Thymus (tissue), 11 donors: ENCODE measurements around the gene FEV. TPM values are rescaled to one million over a fixed set of nuclear protein-coding genes. Genes with fewer than 3 reads are reported as not detected.

Experiments used
- DNase-seq, 9 donors: peaks; one replicate each; pipeline ENCODE4 v3.0.0-alpha.2; 2013; ENCODE audit warnings: low spot score in 9 of 9, low read depth in 6 of 9, missing footprints in 1 of 9
- H3K27ac ChIP-seq, 2 donors: one replicate each; pipeline ENCODE4 v1.5.1; 2013; ENCODE audit warnings: control low read depth in 1 of 2, low read depth in 1 of 2, low read length in 1 of 2, mild to moderate bottlenecking in 1 of 2, moderate library complexity in 1 of 2
- H3K27me3 ChIP-seq, 2 donors: one replicate each; pipeline ENCODE4 v1.5.1; 2013; ENCODE audit warnings: low read length in 1 of 2; ENCODE audit not compliant: control insufficient read depth in 2 of 2, insufficient read depth in 1 of 2
- H3K36me3 ChIP-seq, 2 donors: one replicate each; pipeline ENCODE4 v1.5.1; 2013; ENCODE audit warnings: low read length in 1 of 2, mild to moderate bottlenecking in 1 of 2, moderate library complexity in 1 of 2; ENCODE audit not compliant: control insufficient read depth in 2 of 2, insufficient read depth in 2 of 2
- H3K4me1 ChIP-seq, 2 donors: one replicate each; pipeline ENCODE4 v1.5.1; 2013; ENCODE audit warnings: low read length in 2 of 2; ENCODE audit not compliant: control insufficient read depth in 2 of 2, insufficient read depth in 2 of 2
- H3K4me3 ChIP-seq, 2 donors: one replicate each; pipeline ENCODE4 v1.5.1; 2013; ENCODE audit warnings: low read length in 2 of 2, control low read depth in 1 of 2, mild to moderate bottlenecking in 1 of 2
- H3K9me3 ChIP-seq, 2 donors: one replicate each; pipeline ENCODE4 v1.5.1; 2013; ENCODE audit warnings: low read length in 1 of 2, mild to moderate bottlenecking in 1 of 2; ENCODE audit not compliant: control insufficient read depth in 2 of 2, insufficient read depth in 1 of 2
- WGBS: extraction: QIAGEN DNeasy Blood & Tissue Kit; methylation state at CpG from one replicate; pipeline ENCODE4 v1.1.7; 2013; 5-methylcytosine and 5-hydroxymethylcytosine counted together
- polyA plus RNA-seq: library from polyadenylated mRNA; stranded (reverse); fragments of 200-250 nt; gene quantifications from one replicate; pipeline ENCODE4 v1.2.3, GENCODE V29; 2013
- total RNA-seq: library from RNA; stranded (reverse); fragments of 120-200 nt; gene quantifications from one replicate; pipeline ENCODE4 v1.2.4, GENCODE V29; 2013
- donor health status: healthy.

FEV gene
- total and polyA plus RNA-seq, 2 donors: 0.02 TPM; not detected in 1

- H3K4me1 ChIP-seq: peaks cover 3 to 14% of the 10 kb centered on the region in 2 donors
- 11% methylated on average over 28 of the region's 28 CpGs for WGBS
- peaks cover 78 to 98% of the 10 kb centered on the region in 2 donors for H3K27me3 ChIP-seq
- DNase-seq: no peak
- no peaks in the 10 kb centered on the region for H3K36me3 ChIP-seq
- H3K9me3 ChIP-seq: peaks cover 0 to 17% of the 10 kb centered on the region in 2 donors
- H3K4me3 ChIP-seq: no peak overlapping the region
- H3K27ac ChIP-seq: no peak overlapping the region
Measured at GRCh38 chr2:218982586-218983262, 2.3 kb downstream of the FEV start.

- Histone ChIP-seq H3K27ac (no peak overlapping the region), H3K4me1 (peaks cover 3 to 14% of the 10 kb centered on the region in 2 donors), H3K36me3 (no peaks in the 10 kb centered on the region), H3K27me3 (peaks cover 74 to 97% of the 10 kb centered on the region in 2 donors), H3K9me3 (peaks cover 0 to 17% of the 10 kb centered on the region in 2 donors), H3K4me3 (peak overlapping the region in 1 of 2 donors; percentile 5)
- 2% methylated on average over 69 of the region's 69 CpGs for WGBS
- DNase-seq: no peak
Measured at GRCh38 chr2:218981881-218982585, 3.0 kb downstream of the FEV start.

- no peak overlapping the region for H3K27ac ChIP-seq
- H3K27me3 ChIP-seq: peaks cover 71 to 94% of the 10 kb centered on the region in 2 donors
- H3K9me3 ChIP-seq: peaks cover 0 to 17% of the 10 kb centered on the region in 2 donors
- H3K36me3 ChIP-seq: no peaks in the 10 kb centered on the region
- 3% methylated on average over 46 of the region's 46 CpGs for WGBS
- peak overlapping the region in 1 of 2 donors; percentile 5 for H3K4me3 ChIP-seq
- H3K4me1 ChIP-seq: peaks cover 3 to 14% of the 10 kb centered on the region in 2 donors
- DNase-seq: no peak
Measured at GRCh38 chr2:218981390-218981880, 3.5 kb downstream of the FEV start.

GRCh38 chr2:218980735-218981389 lies 4.1 kb downstream of the FEV start:
- Histone ChIP-seq H3K36me3 (no peaks in the 10 kb centered on the region), H3K27ac (no peak overlapping the region), H3K9me3 (peaks cover 0 to 17% of the 10 kb centered on the region in 2 donors), H3K27me3 (peaks cover 69 to 88% of the 10 kb centered on the region in 2 donors), H3K4me3 (no peak overlapping the region), H3K4me1 (peaks cover 3 to 14% of the 10 kb centered on the region in 2 donors)
- no peak for DNase-seq
- WGBS: 6% methylated on average over 26 of the region's 26 CpGs

- Histone ChIP-seq H3K4me3 (no peak overlapping the region), H3K4me1 (peaks cover 3 to 14% of the 10 kb centered on the region in 2 donors), H3K27ac (no peak overlapping the region), H3K36me3 (no peaks in the 10 kb centered on the region), H3K27me3 (peaks cover 62 to 85% of the 10 kb centered on the region in 2 donors), H3K9me3 (peaks cover 0 to 17% of the 10 kb centered on the region in 2 donors)
- WGBS: 5% methylated on average over 39 of the region's 39 CpGs
- DNase-seq: peak; percentile 43 to 83 (median 59)
Measured at GRCh38 chr2:218979846-218980734, 4.9 kb downstream of the FEV start.

- no peak overlapping the region for H3K4me3 ChIP-seq
- peaks cover 0 to 5% of the 10 kb centered on the region in 2 donors for H3K9me3 ChIP-seq
- DNase-seq: no peak
- no peak overlapping the region for H3K27ac ChIP-seq
- 72% methylated on average over 4 of the region's 4 CpGs for WGBS
- H3K36me3 ChIP-seq: no peaks in the 10 kb centered on the region
- peaks cover 0 to 3% of the 10 kb centered on the region in 2 donors for H3K4me1 ChIP-seq
- peaks cover 22 to 55% of the 10 kb centered on the region in 2 donors for H3K27me3 ChIP-seq
Measured at GRCh38 chr2:218975060-218975777, 9.8 kb downstream of the FEV start.

GRCh38 chr2:218970894-218971293 lies 14.1 kb downstream of the FEV start:
- WGBS: 31% methylated on average over 1 of the region's 1 CpG
- Histone ChIP-seq H3K4me1 (no peaks in the 10 kb centered on the region), H3K27ac (no peak overlapping the region), H3K9me3 (no peaks in the 10 kb centered on the region), H3K27me3 (peaks cover 6 to 26% of the 10 kb centered on the region in 2 donors), H3K4me3 (no peak overlapping the region), H3K36me3 (no peaks in the 10 kb centered on the region)
- DNase-seq: no peak
